HG03460 (cell line): ENCODE data around the gene VOPP1.

Experiments
- ATAC-seq: cut with Tn5 transposase; IDR thresholded peaks from one replicate; pipeline ENCODE4 v1.9.1; 2021; ENCODE audit not compliant: unreplicated experiment

VOPP1 gene

GRCh38 chr7:55438757-55439525 is 133.4 kb downstream of the VOPP1 start:
- ATAC-seq, result no peak

GRCh38 chr7:55438085-55438756 is 134.1 kb downstream of the VOPP1 start:
- no peak for ATAC-seq

GRCh38 chr7:55437375-55437774 is 134.9 kb downstream of the VOPP1 start:
- ATAC-seq, result no peak

- no peak for ATAC-seq
Observed at GRCh38 chr7:55436457-55436856, 135.8 kb downstream of the VOPP1 start.

- no peak for ATAC-seq
Observed at GRCh38 chr7:55435466-55435865, 136.8 kb downstream of the VOPP1 start.

- peak; percentile 79 for ATAC-seq
Observed at GRCh38 chr7:55432939-55433784, 139.1 kb downstream of the VOPP1 start.

- no peak for ATAC-seq
Observed at GRCh38 chr7:55432506-55432905, 139.8 kb downstream of the VOPP1 start.

- ATAC-seq, result no peak
Observed at GRCh38 chr7:55431898-55432297, 140.4 kb downstream of the VOPP1 start.

- no peak for ATAC-seq
Observed at GRCh38 chr7:55429835-55430499, 142.3 kb downstream of the VOPP1 start.

- no peak for ATAC-seq
Observed at GRCh38 chr7:55427800-55428199, 144.5 kb downstream of the VOPP1 start.

- no peak for ATAC-seq
Observed at GRCh38 chr7:55427342-55427741, 145.0 kb downstream of the VOPP1 start.

GRCh38 chr7:55426676-55427075 is 145.6 kb downstream of the VOPP1 start:
- no peak for ATAC-seq

GRCh38 chr7:55425141-55425752 is 147.1 kb downstream of the VOPP1 start:
- no peak for ATAC-seq

- no peak for ATAC-seq
Observed at GRCh38 chr7:55423891-55424290, 148.4 kb downstream of the VOPP1 start.

- no peak for ATAC-seq
Observed at GRCh38 chr7:55423277-55423711, 149.0 kb downstream of the VOPP1 start.
